ENCODE results near the gene TLK1.

TLK1 gene

GRCh38 chr2:170969872-170970496, 190.7 kb downstream of the TLK1 start:
- no peak for DNase-seq (ENCODE audit: low read depth in 2 of 3, low spot score in 1 of 3)

GRCh38 chr2:170969030-170969429, 191.7 kb downstream of the TLK1 start:
- DNase-seq (ENCODE audit: low read depth in 2 of 3, low spot score in 1 of 3) = no peak

GRCh38 chr2:170968205-170969003, 192.3 kb downstream of the TLK1 start:
- DNase-seq (ENCODE audit: low read depth in 2 of 3, low spot score in 1 of 3) = no peak

- no peak for DNase-seq (ENCODE audit: low read depth in 2 of 3, low spot score in 1 of 3)
Measured at GRCh38 chr2:170967553-170967952, 193.1 kb downstream of the TLK1 start.

- DNase-seq (ENCODE audit: low read depth in 2 of 3, low spot score in 1 of 3) = no peak
Measured at GRCh38 chr2:170966648-170967396, 193.9 kb downstream of the TLK1 start.

- DNase-seq (ENCODE audit: low read depth in 2 of 3, low spot score in 1 of 3) = no peak
Measured at GRCh38 chr2:170965446-170966225, 195.1 kb downstream of the TLK1 start.

GRCh38 chr2:170963386-170963785, 197.3 kb downstream of the TLK1 start:
- DNase-seq (ENCODE audit: low read depth in 2 of 3, low spot score in 1 of 3) = no peak

- DNase-seq (ENCODE audit: low read depth in 2 of 3, low spot score in 1 of 3) = no peak
Measured at GRCh38 chr2:170953941-170954340, 206.8 kb downstream of the TLK1 start.

- no peak for DNase-seq (ENCODE audit: low read depth in 2 of 3, low spot score in 1 of 3)
Measured at GRCh38 chr2:170950221-170950761, 210.4 kb downstream of the TLK1 start.

- DNase-seq (ENCODE audit: low read depth in 2 of 3, low spot score in 1 of 3) = no peak
Measured at GRCh38 chr2:170949415-170949814, 211.3 kb downstream of the TLK1 start.

GRCh38 chr2:170944545-170944944, 216.1 kb downstream of the TLK1 start:
- no peak for DNase-seq (ENCODE audit: low read depth in 2 of 3, low spot score in 1 of 3)

GRCh38 chr2:170943596-170943995, 217.1 kb downstream of the TLK1 start:
- no peak for DNase-seq (ENCODE audit: low read depth in 2 of 3, low spot score in 1 of 3)

GRCh38 chr2:170943041-170943440, 217.7 kb downstream of the TLK1 start:
- DNase-seq (ENCODE audit: low read depth in 2 of 3, low spot score in 1 of 3) = no peak

GRCh38 chr2:170942615-170943014, 218.1 kb downstream of the TLK1 start:
- DNase-seq (ENCODE audit: low read depth in 2 of 3, low spot score in 1 of 3) = no peak
